Mucosa of descending colon (tissue), 3 donors: ENCODE measurements around the gene GORAB. TPM values are rescaled to one million over a fixed set of nuclear protein-coding genes. Genes with fewer than 3 reads are reported as not detected.

Experiments used
- ATAC-seq: fragments of 200-7000 bp; cut with Tn5 transposase; one replicate; pipeline ENCODE4 v1.9.1; 2020; ENCODE audit warnings: mild to moderate bottlenecking, moderate library complexity
- DNase-seq, 3 donors: peaks; one replicate each; pipeline ENCODE4 v3.0.0-alpha.2; 2020
- H3K36me3 ChIP-seq: fragments of 200-600 bp; one replicate; pipeline ENCODE4 v1.8.0; 2021; ENCODE audit warnings: low read depth, mild to moderate bottlenecking
- H3K4me1 ChIP-seq: fragments of 200-600 bp; one replicate; pipeline ENCODE4 v1.8.0; 2021; ENCODE audit warnings: low read depth, mild to moderate bottlenecking
- H3K4me3 ChIP-seq: fragments of 200-600 bp; one replicate; pipeline ENCODE4 v1.8.0; 2021; ENCODE audit warnings: mild to moderate bottlenecking
- H3K9me3 ChIP-seq: fragments of 200-600 bp; one replicate; pipeline ENCODE4 v1.8.0; 2021; ENCODE audit warnings: mild to moderate bottlenecking
- intact Hi-C, 2 donors: fragments of 100-400 bp; cut with DNase I in 1 of 2; cut with micrococcal nuclease in 1 of 2; formaldehyde crosslinking; loops; one replicate each; pipeline versions ENCODE4 v1.11.0 to v1.11.1; 2022; cut with DNase I, micrococcal nuclease
- long read RNA-seq, 2 donors: library from polyadenylated mRNA; unstranded; transcript quantifications; one replicate each; pipeline ENCODE4 v2.0.0, GENCODE V29; 2019 to 2021
- total RNA-seq, 3 donors: library from RNA; stranded (reverse); fragmentation: NEBNext Ultra II Directional in 2 of 3; extraction: Animal tissue kit (Norgen Biotek cat#: 25700) in 2 of 3; gene quantifications; one replicate each; pipeline versions ENCODE4 v1.2.1 to v1.2.4, GENCODE V29; 2021 to 2023
- TF ChIP-seq, protein P1 (sequence below): fragments of 200-600 bp; IDR thresholded peaks from one replicate; pipeline ENCODE4 v1.8.0; 2022; ENCODE audit warnings: antibody characterized with exemption, mild to moderate bottlenecking
- donor health status: DM: no; HTN: no; CAD: no; lungs with moderate emphysema.
- donor health status: DM: no; HTN: no; CAD: no.
- donor health status: DM: no; HTN: yes; CAD: no.

GORAB gene, protein sequence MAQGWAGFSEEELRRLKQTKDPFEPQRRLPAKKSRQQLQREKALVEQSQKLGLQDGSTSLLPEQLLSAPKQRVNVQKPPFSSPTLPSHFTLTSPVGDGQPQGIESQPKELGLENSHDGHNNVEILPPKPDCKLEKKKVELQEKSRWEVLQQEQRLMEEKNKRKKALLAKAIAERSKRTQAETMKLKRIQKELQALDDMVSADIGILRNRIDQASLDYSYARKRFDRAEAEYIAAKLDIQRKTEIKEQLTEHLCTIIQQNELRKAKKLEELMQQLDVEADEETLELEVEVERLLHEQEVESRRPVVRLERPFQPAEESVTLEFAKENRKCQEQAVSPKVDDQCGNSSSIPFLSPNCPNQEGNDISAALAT
- 10 to 100 TPM; 18.0 to 26.9 (median 20.7) TPM for total RNA-seq
- long read RNA-seq, donor 1, transcript GORAB-202 (5 exons, 2,189 nt), result major isoform, 7 of 10 reads
- long read RNA-seq, donor 1, partial matches to known transcripts, result 0 of 10 reads
- long read RNA-seq, donor 1, other reads (novel, unspliced or antisense), result 3 of 10 reads
- long read RNA-seq, donor 2, transcript GORAB-202 (5 exons, 2,189 nt), result major isoform, 18 of 23 reads
- long read RNA-seq, donor 2, partial matches to known transcripts, result 0 of 23 reads
- long read RNA-seq, donor 2, other reads (novel, unspliced or antisense), result 4 of 23 reads

DNA sequence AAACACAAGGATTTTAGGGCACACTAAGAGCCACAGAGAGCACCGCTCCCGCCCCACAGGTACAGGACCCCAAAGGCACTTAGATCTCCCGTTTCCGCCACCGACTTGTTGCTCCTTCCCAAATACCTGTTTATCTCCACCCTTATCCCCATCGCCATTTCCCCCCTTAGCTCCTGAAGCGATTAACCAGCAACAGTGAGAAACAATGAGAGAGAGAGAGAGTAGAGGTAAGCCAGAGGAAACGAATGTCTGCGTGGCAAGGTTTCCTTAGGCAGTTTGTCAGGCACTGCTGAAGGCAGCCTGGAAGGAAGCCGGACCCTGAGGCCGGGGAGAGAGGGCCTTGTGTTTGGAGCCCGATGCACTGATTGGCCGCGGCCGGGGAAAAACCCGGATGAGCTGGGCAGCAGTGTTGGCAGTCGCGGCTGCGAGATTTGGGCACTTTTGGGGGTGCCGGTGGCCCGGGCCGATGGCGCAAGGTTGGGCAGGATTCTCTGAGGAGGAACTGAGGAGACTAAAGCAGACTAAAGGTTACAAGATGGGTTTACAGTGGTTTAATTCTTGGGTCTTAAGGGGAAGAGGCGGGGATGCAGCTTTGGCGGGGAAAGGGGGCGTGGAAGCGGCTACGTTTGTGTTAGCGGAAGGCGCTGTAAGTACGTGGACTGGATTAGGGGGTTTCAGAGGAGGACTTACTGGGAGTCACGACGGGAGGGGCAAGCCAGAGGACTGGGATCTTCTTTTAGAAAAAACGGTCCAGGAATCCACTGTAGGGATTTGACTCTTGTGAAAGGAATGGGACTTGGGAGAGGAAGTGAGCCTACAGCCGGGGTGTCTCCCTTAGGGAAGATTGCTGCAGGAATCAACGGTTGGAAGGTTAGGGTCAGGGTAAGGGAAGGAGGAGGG lies at the start of gene GORAB:
Gene GORAB (plus strand): TSS at position 409 of the 900 bp plus-strand sequence. CDS start 58 bp downstream, at position 467.
- intact Hi-C loops, result no loop called here
- Histone ChIP-seq H3K36me3 (no peaks in the 10 kb centered on the region), H3K4me1 (peaks cover 5% of the 10 kb centered on the region), H3K4me3 (peak within 1 kb of the TSS; percentile 28), H3K9me3 (no peaks in the 10 kb centered on the region)
- TF ChIP-seq, protein P1, sequence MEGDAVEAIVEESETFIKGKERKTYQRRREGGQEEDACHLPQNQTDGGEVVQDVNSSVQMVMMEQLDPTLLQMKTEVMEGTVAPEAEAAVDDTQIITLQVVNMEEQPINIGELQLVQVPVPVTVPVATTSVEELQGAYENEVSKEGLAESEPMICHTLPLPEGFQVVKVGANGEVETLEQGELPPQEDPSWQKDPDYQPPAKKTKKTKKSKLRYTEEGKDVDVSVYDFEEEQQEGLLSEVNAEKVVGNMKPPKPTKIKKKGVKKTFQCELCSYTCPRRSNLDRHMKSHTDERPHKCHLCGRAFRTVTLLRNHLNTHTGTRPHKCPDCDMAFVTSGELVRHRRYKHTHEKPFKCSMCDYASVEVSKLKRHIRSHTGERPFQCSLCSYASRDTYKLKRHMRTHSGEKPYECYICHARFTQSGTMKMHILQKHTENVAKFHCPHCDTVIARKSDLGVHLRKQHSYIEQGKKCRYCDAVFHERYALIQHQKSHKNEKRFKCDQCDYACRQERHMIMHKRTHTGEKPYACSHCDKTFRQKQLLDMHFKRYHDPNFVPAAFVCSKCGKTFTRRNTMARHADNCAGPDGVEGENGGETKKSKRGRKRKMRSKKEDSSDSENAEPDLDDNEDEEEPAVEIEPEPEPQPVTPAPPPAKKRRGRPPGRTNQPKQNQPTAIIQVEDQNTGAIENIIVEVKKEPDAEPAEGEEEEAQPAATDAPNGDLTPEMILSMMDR, result no peak
- DNase-seq (peak; percentile 92 to 94 (median 93)), ATAC-seq (peak; percentile 98)

DNA sequence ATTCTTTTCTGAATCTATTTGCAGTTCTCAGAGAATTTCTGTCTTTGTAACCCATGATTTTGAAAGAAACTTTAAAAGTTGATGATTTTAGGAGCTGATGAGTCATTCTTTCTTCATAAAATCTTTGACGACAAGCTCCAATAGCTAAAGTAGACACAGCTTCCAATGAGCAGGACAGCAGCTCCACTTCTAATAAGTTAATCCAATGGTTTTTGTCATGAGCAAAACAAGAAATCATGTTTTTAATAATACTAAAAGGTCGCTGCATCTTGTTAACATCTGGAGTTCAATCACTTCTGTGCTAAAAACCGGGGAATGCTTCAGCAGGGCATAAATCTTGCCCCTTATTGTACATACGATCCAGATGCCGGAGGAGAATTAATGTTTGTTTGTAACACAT lies 48.9 kb upstream of the GORAB start:
- Histone ChIP-seq H3K4me1 (no peaks in the 10 kb centered on the region), H3K9me3 (no peaks in the 10 kb centered on the region), H3K36me3 (no peaks in the 10 kb centered on the region), H3K4me3 (no peak overlapping the region)
- ATAC-seq (no peak), DNase-seq (no peak)
- TF ChIP-seq, protein P1, result no peak
- intact Hi-C loops, result no loop called here

DNA sequence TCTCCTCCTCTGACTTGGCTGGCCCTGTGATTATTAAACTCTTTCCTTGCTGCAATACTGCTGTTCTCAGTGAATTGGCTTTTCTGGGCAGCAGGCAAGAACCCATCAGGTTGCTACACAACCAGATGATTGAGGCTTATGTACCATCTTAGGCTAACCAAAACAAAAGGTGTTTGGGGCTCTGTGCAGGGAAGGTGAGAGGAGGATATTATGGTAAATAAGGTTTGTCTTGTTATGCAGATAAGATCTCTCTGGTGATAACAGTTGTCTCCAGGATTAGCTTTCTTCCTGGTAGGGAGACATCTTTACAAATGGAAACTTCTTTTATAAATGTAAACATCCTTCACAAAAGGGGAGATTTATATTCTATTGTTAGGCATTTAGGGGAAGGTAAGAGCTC lies 44.5 kb upstream of the GORAB start:
- Histone ChIP-seq H3K4me3 (no peak overlapping the region), H3K9me3 (no peaks in the 10 kb centered on the region), H3K4me1 (no peaks in the 10 kb centered on the region), H3K36me3 (no peaks in the 10 kb centered on the region)
- TF ChIP-seq, protein P1, result no peak
- DNase-seq, result no peak
- intact Hi-C loops, result no loop called here
- ATAC-seq, result no peak

DNA sequence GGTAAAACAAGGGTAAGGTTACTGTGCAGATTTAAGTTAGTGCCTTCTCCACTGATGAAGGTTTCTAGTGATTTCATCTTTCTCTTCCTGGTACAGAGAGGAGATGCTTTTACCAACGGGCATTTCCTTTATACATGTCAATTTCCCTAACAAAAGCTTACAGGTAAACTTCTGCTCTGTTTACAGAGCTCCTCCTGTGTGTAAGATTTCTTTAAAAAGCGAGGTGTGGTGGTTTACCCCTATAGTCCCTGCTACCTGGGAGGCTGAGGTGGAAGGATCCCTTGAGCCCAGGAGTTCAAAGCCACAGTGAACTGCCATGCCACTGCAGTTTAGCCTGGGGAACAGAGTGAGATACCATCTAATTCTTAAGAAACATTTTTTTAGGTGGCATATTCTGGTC lies 40.7 kb upstream of the GORAB start:
- TF ChIP-seq, protein P1, result no peak
- no peak for ATAC-seq
- intact Hi-C loops, result no loop called here
- Histone ChIP-seq H3K4me1 (no peaks in the 10 kb centered on the region), H3K4me3 (no peak overlapping the region), H3K9me3 (no peaks in the 10 kb centered on the region), H3K36me3 (no peaks in the 10 kb centered on the region)
- DNase-seq, result no peak

DNA sequence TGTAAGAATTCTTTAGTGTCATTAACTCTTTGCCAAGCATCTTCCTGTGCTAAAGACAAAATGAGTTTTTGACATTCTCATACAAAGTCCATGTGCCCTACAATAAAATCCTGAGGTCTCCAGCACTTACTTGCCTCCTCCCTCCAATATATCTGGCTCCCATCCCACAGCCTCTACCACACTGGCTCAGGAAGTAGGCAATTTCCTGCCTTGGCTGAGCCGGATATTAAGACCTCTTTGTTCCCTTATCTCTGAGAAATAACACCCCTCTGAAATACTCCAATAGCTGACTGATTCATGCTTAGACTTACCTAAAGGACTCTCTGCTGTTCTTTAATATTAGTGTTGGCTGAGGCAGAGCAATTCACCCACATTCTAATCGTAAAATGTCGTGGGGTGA lies 37.6 kb upstream of the GORAB start:
- ATAC-seq, result peak; percentile 82
- H3K4me3 ChIP-seq, result no peak overlapping the region
- H3K36me3 ChIP-seq, result no peaks in the 10 kb centered on the region
- DNase-seq, result peak in 1 of 3 donors; percentile 40
- H3K9me3 ChIP-seq, result no peaks in the 10 kb centered on the region
- H3K4me1 ChIP-seq, result no peaks in the 10 kb centered on the region
- TF ChIP-seq, protein P1, result no peak
- intact Hi-C loops, result no loop called here
